ENCODE results near the gene DCUN1D4. TPM values are rescaled to one million over a fixed set of nuclear protein-coding genes. Genes with fewer than 3 reads are reported as not detected.

DCUN1D4 gene
- total RNA-seq: 25.5 and 29.1 TPM in 2 replicates

DNA sequence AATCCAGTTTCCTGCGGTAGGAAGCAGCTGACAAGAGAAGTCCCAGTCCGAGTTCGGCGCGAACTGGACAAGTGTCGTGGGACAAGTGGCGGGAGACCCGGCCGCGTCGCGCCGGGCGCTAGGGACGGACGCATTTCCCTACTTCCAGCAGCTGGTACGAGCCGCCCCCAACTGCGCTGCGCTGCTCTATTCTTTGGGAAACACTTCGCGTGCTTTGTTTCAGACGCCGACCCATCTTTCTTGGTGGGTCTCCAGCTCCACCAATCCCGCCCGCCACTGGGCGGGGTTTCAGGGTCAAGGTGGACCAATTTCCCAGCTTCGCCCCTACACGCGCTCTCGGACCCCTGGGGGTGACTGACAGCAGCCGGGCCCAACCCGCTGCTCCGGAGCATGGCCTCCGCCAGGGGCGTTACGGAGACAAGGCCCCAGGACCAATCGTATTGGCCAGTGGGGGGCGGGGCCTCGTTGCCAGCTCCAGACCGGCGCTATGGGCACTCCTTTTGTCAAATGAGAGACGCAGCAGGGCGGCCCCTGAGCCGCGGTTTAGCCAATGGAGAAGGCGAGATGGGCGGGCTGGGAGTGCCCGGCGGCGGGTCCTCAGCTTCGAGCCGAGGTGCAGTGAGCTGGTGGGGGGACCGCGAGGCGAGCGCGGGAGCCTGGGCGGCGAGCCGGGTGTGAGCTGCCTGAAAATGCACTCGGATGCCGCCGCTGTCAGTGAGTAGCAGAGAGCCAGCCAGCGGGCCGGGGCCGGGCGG, at the start of gene DCUN1D4:
Gene DCUN1D4 (plus strand): TSS at position 600 of the 755 bp plus-strand sequence. CDS start 90 bp downstream, at position 690.
- intact Hi-C loops (cut with micrococcal nuclease): loop anchor here (1.0 to 2.0 kb wide), 5 partner anchors 184 to 1020 kb away; partner anchors contain the start of genes RASL11B, SGCB and USP46

DNA sequence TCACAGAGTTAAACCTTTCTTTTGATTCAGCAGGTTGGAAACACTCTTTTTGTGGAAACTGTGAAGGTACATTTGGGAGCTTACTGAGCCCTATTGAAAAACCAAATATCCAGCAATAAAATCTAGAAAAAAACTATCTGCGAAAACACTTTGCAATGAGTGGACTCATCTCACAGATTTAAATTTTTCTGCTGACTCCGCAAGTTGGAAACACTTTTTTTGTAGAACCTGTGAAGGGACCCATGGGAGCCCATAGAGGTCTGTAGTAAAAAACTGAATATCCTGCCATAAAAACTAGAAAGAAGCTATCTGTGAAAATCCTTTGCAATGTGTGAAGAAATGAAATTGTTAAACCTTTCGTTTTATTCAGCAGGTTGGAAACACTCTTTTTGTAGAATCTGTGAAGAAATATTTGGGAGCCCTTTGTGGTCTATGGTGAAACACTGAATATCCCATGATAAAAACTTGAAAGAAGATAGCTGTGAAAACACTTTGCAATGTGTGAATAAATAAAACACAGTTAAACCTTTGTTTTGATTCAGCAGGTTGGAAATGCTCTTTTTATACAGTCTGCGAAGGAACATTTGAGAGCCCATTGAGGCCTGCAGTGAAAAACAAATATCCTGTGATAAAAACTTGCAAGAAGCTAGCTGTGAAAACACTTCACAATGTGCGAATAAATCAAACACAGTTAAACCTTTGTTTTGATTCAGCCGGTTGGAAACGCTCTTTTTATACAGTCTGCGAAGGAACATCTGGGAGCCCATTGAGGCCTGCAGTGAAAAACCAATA, 22.3 kb upstream of the DCUN1D4 start:
- intact Hi-C loops (cut with micrococcal nuclease): no loop called here

DNA sequence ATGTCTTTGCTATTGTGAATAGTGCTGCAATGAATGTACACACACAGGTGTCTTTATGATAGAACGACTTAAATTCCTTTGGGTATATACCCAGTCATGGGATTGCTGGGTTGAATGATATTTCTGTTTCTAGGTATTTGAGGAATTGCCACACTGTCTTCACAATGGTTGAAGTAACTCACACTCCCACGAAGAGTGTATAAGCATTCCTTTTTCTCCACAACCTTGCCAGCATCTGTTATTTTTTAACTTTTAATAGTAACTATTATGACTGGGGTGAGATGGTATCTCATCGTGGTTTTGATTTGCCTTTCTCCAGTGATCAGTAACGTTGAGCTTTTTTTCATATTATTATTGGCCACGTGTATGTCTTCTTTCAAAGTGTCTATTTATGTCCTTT, 17.6 kb upstream of the DCUN1D4 start:
- intact Hi-C loops (cut with micrococcal nuclease): no loop called here

DNA sequence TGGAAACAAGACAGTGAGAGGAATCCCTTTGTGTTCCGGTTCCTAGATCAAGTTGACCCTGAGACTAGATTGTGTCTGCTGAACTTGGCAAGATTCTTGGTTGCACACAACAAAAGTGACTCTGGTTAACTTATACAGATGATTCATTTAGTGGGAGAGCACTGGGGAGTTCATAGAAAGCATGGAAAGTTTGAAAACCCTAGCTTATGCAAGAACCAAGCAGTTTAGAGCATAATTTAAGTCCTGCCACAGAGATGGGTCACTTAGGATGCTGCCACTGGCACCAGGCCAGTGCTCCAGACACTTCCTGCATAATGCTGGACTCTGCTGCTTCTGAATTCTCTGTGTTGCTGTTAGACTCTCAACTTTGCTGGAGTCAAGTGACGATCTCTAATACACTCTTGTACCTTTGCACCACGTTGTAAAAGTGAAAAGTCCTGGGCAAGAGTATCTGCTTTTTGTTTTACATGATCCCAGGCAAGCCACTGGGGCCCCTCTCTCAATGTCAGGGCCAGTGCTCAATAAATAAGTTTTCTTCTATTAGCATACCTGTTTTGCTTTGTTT, 12.7 kb upstream of the DCUN1D4 start:
- intact Hi-C loops (cut with micrococcal nuclease): no loop called here

DNA sequence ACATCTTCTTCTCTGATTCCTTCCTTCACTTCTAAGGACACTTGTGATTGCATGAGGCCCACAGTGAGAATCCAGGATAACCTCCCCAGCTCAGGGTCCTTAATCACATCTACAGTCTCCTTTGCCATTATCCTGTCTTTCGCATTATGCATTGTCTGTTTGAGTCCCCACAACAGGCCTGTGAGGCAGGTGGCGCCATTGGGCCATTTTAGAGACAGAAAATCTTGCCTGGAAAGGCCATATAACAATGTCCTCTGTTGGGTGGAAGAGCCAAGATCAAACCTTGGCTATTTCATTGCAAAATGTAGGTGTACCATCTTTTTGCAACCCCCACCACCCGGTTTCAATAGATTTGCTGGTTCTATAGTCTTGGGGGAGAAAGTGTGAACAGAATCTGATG, 11.8 kb upstream of the DCUN1D4 start:
- intact Hi-C loops (cut with micrococcal nuclease): loop anchor here (1.0 kb wide), 4 partner anchors 13 to 1152 kb away; no protein-coding TSS in a partner anchor

DNA sequence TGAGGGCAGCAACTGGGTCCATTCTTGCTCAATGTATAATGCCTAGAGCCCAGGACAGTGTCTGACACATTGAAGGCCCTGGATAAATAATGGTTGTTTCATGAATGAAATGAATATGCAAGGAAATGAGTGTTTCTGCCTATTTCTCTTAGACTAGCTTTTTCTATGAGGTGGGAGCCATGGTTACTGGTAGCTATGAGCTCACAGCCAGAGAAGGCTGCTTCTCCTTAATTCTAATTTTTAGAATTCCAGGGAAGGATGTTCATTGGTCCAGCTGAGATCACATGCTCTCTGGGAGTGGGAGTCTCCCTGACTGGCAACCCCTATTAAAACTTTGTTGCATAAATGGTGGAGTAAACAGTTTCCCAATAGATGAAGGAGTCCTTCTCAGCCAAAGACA, 9.7 kb upstream of the DCUN1D4 start:
- intact Hi-C loops (cut with micrococcal nuclease): no loop called here

DNA sequence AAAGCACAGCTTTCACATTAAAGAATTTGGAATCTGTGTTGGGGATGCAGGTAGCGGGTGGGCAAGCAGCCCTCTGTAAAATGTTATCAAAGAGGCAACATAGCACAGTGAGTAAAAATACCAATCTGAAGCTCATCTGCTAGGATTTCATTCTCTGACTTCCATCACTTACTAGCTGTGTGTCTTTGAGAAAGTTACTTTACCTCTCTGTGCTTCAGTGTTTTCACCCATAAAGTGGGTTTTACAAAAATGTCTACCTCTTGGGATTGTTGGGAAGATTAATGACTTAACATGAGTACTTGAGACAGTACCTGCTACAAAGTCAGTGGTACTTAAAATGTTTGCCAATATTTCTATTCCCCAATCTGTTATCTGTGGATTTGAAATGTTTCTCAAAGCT, 7.9 kb upstream of the DCUN1D4 start:
- intact Hi-C loops (cut with micrococcal nuclease): no loop called here

DNA sequence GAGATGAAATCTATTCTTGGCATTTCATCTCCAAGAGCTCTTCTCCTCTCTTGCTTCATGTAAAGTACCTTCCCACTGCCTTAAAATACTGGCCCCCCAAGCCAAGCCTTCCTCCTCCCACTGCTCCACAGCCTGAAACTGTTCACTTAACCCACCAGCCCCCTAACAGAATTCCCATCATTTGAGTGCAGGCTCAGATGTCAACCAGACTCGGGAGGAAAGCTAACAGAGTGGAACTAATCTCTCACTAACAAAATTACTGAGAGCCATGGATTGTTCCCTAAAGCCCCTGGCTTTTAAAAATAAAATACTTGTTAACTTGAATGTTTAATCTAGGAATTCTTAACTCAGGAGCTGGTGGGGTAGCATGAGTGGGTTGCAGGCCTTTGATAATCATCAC, 7.1 kb upstream of the DCUN1D4 start:
- intact Hi-C loops (cut with micrococcal nuclease): no loop called here

DNA sequence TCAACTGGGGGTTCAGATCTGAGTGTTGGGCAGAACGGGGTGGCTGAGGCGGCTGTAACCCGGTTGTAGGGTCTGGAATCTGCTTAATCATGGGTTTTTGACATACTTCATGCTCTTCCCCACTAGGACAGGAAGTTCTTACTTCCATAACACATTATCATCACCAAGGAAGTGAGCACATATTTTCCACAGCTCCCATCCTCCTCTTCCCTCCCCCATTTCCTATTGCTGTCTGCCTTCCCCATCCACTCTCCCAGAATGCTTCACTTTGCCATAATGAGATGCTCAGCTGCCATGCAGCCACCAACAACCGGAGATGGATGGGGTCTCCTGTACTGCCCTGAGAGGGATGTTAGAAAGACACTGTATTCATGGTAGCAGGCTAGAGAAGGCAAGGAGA, 6.4 kb upstream of the DCUN1D4 start:
- intact Hi-C loops (cut with micrococcal nuclease): no loop called here

DNA sequence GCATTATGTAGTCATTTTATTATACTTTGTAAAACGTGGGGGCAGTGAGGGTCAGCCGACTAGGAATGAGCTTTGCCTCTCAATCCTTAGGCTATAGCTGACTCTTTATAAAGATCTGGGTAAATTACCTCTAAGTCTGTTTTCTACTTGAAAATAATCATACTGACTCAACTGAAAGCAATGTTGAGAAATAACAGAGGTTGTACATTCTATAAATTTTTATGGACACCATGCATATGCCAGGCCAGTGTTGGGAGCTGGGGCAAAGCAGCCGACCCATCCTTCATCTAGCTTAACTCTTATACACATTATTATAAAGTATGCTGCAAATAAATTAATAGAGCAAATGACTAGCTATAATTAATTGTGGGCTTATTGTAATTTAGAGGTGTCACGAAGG, 2.2 kb upstream of the DCUN1D4 start:
- intact Hi-C loops (cut with micrococcal nuclease): no loop called here

DNA sequence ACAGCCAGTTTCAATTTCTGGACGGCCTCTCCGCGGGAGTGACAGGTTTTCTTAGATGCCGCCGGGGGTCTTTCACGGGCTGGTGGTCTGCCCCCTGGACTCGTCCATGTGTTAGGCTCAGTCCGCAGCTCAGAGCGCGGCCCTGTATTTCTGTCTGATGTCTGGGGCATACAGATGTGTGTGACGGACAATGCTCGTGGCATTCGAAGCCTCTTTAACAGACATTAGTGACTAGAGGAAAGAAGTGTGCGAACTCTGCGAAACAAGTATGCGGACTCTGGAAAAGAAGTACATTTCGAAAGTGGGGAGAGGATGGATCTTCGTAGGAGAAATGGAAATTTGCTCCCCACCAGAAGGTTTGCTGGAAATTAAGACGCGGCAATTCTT, 793 bp upstream of the DCUN1D4 start:
- intact Hi-C loops (cut with micrococcal nuclease): loop anchor here (1.0 to 2.0 kb wide), 4 partner anchors 184 to 1020 kb away; partner anchors contain the start of genes RASL11B, SGCB and USP46

DNA sequence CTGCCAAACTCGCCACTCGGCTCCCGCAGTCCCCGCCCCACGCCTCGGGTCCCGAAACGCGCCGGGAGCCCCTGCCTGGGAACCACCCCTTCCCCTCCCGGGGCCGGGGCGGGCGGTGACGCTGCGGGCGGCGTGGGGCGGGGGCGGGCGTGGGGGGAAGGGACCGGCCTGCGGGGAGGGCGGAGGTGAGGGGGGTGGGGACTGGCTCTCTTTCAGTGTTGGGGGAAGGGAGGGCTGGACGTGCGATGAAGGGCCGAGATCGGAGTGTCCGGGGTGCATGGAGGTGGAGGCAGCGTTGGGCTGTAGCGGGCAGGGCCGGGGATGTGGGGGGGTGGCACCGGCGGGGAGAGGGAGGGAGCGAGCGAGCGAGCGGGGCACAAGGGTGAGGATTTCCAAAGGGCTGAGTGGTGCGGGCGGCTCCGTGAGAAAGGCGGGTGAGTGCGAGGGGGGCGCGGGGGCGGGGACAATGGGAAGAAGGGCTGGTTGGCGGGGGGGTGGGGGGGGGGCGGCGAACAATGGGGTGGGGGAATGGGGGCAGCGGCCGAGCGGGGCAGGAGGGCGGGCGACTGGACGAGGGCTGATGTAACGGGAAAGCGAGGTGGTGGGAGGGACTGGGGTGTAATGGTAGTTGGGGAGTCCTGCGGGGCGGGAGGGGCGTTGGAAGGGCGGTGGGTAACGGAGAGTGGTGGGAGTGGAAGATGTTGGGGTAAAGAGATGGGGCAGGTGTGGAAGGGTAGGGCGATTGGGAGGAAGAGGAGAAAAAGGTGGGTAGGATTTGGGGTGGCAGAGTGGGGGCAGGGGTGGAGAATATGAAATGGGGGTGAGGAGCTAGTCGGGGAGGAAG, 578 bp downstream of the DCUN1D4 start:
- intact Hi-C loops (cut with micrococcal nuclease): loop anchor here (1.0 to 2.0 kb wide), 8 partner anchors 12 to 1534 kb away; partner anchors contain the start of genes FIP1L1, SCFD2 and USP46

DNA sequence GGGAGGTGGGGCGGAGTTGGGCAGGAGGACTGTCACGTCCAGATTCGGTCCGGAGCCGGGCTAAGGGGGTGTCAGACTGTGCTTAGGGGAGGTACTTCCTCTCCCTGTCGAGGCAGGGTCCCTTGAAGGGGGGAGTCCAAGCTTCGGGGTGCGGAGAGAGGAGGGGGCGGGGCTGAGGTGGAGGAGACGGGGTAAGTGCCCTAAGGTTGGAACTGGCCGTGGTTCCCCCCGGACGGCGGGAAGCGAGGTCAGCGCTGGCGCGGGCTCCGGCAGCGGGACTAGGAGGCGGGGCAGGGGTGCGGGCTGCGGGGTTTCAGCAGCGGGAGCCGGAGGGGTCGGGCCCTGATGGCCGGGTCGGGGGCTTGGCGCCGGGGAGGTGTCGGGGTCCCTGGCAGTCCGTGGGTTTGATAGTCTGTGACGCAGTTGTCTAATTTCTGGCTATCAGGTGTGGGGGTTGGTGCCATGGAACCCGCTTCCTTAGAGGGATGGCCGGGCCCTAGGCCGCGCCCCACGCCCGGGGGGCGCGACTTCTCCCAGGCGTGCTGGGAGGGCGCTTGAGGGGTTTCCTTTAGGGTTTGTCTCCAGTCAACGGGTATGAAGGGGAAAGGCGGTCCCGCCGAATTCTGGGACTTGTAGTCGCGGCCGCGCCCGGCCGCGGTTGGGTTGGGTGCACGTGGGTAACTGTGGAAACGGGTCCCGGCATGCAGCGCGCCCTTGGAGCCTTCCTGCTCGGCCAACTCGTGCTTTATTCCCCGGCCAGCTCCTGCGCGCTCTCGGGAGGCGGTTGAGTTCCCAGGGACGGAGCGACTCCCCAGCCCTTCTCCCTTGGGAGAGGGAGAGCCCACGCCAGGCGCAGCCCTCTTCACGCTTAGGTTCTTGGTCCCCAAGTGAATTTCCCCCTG, 1.5 kb downstream of the DCUN1D4 start:
- intact Hi-C loops (cut with micrococcal nuclease): loop anchor here (1.0 to 2.0 kb wide), 6 partner anchors 13 to 1533 kb away; partner anchors contain the start of genes FIP1L1 and SCFD2

DNA sequence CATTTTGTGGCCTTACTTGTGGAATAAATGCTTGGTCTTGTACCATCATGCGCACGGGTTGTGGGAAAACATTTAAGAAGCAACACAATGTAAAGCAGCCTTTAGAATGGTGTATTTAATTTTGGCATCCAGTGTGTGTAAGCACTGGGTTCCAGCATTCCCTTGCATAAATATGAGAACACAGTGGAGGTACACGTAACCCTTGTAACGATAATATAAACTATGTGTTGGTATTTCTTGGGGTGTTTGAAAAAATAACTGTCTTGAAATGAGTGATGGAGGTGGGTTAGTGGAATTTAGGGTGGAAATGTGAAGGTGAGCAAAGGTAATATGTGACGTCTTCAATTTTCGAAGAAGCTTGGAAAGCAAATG, 2.1 kb downstream of the DCUN1D4 start:
- intact Hi-C loops (cut with micrococcal nuclease): loop anchor here (2.0 kb wide), 2 partner anchors 40 to 1522 kb away; partner anchors contain the start of gene SCFD2

DNA sequence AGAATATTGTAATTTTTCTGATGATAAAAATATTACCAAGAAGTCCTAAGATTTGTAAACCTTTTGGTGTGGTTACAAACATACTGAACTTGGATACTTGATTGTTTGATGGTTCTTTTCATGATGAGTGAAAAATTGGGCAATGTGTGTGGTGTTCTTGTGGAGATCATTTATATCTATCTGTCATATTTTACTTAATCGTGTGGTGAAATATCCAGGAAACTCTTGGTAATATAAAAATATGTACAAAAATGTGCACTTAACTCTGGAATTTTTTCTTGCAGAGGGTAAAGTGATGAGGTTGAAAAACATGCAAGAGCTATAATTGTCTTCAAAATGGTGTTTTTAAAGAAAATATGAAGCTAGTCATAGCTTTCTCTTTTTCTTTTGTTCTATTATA, 2.8 kb downstream of the DCUN1D4 start:
- intact Hi-C loops (cut with micrococcal nuclease): loop anchor here (2.0 kb wide), 2 partner anchors 39 to 1521 kb away; partner anchors contain the start of gene SCFD2

DNA sequence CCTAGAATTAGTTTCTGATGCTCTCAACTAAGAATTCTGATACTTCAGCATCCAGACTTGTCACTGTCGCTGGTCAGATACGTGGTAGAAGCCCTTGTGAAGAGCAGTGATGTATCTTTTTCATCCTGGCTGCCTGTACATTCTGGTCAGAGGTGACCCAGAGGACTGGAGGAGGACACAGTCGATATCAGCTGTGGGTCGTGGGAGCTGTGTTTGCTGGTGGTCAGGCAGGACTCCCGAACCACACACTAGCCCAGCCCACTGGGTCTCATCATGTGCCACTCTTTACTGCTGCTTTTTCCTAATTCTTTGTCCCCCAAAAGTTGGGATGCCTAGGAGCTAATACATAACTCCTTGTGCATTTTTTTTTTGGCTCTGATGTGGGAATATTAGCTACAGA, 6.5 kb downstream of the DCUN1D4 start:
- intact Hi-C loops (cut with micrococcal nuclease): no loop called here

DNA sequence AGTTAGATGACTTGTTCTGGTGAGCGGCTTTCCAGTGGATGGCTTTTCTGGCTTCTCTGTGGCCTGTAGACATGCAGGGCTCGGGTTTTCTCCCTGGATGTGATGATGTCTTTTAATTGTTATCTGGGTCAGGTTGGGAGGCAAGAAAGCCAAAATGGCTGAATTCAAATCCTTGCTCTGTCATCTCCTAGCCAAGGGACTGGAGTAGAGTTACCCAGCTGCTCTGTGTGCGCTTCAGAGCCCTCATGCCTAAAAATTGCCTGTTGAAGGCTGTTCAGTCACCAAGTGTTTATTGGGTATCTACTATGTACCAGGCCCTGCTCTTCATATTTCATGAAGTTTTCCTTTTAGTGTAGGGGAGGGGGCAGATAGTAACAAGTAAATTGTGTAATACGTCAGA, 7.3 kb downstream of the DCUN1D4 start:
- intact Hi-C loops (cut with micrococcal nuclease): no loop called here

DNA sequence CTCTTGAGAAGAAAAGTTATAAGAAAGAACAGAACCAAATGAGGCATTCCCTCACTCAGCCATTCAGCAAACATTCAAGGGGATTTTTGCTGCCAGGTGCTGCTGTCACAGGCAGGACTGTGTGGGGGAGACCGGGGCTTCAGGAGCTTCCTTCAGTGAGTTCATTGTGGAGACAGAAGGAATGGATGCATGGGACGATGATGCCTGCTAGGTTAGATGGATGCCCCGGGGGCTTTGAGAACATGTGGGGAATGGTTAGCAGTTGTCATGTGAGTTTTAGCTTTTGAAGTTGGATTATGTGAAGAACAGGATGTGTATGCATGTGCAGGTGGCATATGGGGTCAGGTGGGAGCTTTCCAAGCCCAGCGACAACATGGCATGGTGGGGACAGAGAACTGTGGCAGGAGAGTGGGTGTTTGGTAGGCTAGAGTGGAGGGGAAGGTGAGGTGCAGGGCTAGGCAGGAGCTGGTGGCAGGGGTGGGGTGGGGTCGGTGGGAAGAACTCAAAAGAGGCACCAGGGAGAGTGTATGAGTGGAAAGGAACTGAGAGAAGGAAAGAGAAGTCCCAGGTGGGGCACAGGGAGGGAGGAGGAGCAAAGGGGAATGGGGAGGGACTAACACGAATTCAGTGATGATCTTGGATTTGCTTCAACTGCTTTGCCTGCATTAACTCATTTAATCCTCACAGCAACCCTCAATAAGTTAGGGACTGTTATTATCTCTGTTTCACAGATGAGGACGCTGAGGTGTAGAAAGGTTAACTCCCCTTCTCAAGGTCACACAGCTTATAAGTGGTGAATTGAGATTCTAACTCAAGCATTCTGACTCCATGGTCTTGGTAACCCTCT, 8.4 kb downstream of the DCUN1D4 start:
- intact Hi-C loops (cut with micrococcal nuclease): no loop called here

DNA sequence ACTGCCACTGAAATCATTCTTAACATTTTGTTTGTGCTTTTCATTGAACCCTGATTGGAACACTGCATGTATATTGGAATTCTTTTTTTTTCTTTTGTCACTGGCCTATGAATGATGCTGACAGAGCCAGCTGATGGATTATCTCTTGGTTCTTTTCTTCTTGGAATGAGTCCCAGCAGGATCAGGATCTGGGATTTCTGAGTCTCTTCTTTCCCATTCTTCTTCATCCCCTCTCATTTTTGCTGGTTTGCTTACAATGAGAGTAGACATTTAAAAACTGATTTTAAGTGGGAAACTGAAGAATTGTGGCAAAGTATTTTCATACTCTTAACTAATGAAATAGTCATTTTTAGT, 9.0 kb downstream of the DCUN1D4 start:
- intact Hi-C loops (cut with micrococcal nuclease): no loop called here

All from T-helper 1 cell treated with Interleukin-12 subunit alpha and Interleukin-12 subunit beta and Interleukin-4 antibody, amounts not matched to agents 30 ng/mL and 1 ng/mL, for 36 hours (primary cell).